Loucy (cell line): Measurements from ENCODE around the gene RSPRY1.

Experiments used
- EZH2phosphoT487 ChIP-seq: fragments of 200-600 bp; IDR thresholded peaks from 2 replicates; pipeline ENCODE4 v1.6.1; 2018; ENCODE audit warnings: antibody characterized with exemption, mild to moderate bottlenecking, moderate library complexity, borderline replicate concordance
- TF ChIP-seq, protein P1 (sequence below): fragments of 200-600 bp; sonication (generic); conservative IDR thresholded peaks from 2 replicates; pipeline ENCODE4 v1.5.1; 2014; ENCODE audit warnings: mild to moderate bottlenecking, antibody characterized with exemption, low read length

GRCh38 chr16:57148481-57148880 lies 37.6 kb upstream of the RSPRY1 start:
- TF ChIP-seq, protein P1, sequence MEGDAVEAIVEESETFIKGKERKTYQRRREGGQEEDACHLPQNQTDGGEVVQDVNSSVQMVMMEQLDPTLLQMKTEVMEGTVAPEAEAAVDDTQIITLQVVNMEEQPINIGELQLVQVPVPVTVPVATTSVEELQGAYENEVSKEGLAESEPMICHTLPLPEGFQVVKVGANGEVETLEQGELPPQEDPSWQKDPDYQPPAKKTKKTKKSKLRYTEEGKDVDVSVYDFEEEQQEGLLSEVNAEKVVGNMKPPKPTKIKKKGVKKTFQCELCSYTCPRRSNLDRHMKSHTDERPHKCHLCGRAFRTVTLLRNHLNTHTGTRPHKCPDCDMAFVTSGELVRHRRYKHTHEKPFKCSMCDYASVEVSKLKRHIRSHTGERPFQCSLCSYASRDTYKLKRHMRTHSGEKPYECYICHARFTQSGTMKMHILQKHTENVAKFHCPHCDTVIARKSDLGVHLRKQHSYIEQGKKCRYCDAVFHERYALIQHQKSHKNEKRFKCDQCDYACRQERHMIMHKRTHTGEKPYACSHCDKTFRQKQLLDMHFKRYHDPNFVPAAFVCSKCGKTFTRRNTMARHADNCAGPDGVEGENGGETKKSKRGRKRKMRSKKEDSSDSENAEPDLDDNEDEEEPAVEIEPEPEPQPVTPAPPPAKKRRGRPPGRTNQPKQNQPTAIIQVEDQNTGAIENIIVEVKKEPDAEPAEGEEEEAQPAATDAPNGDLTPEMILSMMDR: no peak
- no peak for TF ChIP-seq EZH2phosphoT487
